HFFc6 (cell line): ENCODE results near the gene RGPD4. TPM values are rescaled to one million over a fixed set of nuclear protein-coding genes. Genes with fewer than 3 reads are reported as not detected.
"Not testable (repeated sequence)": the region's sequence is repeated elsewhere in the genome, so short reads cannot be mapped to it uniquely, and the experiment has no call there.

Source experiments
- DNase-seq: peaks from one replicate; pipeline ENCODE4 v3.0.0-alpha.2; 2018
- H3K27ac Mint-ChIP-seq: 2 replicates; pipeline ENCODE4 v1.8.0; 2020; ENCODE audit warnings: mild to moderate bottlenecking, mixed read lengths
- H3K27me3 Mint-ChIP-seq: 2 replicates; pipeline ENCODE4 v1.8.0; 2021; ENCODE audit warnings: mild to moderate bottlenecking, moderate library complexity, mixed read lengths; ENCODE audit not compliant: insufficient read depth
- H3K36me3 Mint-ChIP-seq: 2 replicates; pipeline ENCODE4 v1.8.0; 2021; ENCODE audit warnings: low read depth, mixed read lengths
- H3K4me1 Mint-ChIP-seq: 2 replicates; pipeline ENCODE4 v1.8.0; 2020; ENCODE audit warnings: low read depth, mixed read lengths
- H3K4me3 Mint-ChIP-seq: 2 replicates; pipeline ENCODE4 v1.8.0; 2020; ENCODE audit warnings: mild to moderate bottlenecking, moderate library complexity, mixed read lengths
- H3K9me3 Mint-ChIP-seq: 2 replicates; pipeline ENCODE4 v1.8.0; 2020; ENCODE audit warnings: mild to moderate bottlenecking, mixed read lengths
- total RNA-seq, 6 experiments: library from RNA; stranded (reverse); fragmentation: NEBNext Ultra II Directional; extraction: Animal tissue kit (Norgen Biotek cat#: 25700); gene quantifications; 2 replicates in 1 of 6; 3 replicates in 5 of 6; pipeline ENCODE4 v1.2.3, GENCODE V29; 2021
- TF ChIP-seq, protein P1 (sequence below): fragments of 200-600 bp; sonication (generic); IDR thresholded peaks from 2 replicates; pipeline ENCODE4 v1.5.0; 2021; ENCODE audit warnings: antibody characterized with exemption, mild to moderate bottlenecking

RGPD4 gene
- total RNA-seq, 6 experiments from 2014 or later = 0.09 TPM; not detected in 5

DNA sequence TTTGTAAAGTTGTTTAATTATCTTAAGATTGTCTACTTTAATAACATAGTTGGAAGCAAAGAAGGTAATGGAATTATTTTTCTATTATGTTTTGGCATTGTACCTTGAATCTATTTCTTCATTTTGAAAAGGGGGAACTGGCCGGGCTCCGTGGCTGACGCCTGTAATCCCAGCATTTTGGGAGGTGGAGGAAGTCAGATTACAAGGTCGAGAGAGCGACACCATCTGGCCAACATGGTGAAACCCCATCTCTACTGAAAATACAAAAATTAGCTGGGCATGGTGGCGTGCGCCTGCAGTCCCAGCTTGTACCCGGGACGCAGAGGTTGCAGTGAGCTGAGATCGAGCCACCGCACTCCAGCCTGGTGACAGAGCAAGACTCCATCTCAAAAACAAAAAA lies 6.9 kb downstream of the RGPD4 start:
- TF ChIP-seq, protein P1, sequence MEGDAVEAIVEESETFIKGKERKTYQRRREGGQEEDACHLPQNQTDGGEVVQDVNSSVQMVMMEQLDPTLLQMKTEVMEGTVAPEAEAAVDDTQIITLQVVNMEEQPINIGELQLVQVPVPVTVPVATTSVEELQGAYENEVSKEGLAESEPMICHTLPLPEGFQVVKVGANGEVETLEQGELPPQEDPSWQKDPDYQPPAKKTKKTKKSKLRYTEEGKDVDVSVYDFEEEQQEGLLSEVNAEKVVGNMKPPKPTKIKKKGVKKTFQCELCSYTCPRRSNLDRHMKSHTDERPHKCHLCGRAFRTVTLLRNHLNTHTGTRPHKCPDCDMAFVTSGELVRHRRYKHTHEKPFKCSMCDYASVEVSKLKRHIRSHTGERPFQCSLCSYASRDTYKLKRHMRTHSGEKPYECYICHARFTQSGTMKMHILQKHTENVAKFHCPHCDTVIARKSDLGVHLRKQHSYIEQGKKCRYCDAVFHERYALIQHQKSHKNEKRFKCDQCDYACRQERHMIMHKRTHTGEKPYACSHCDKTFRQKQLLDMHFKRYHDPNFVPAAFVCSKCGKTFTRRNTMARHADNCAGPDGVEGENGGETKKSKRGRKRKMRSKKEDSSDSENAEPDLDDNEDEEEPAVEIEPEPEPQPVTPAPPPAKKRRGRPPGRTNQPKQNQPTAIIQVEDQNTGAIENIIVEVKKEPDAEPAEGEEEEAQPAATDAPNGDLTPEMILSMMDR = peak; percentile 17; the same call in 1 of the 2 replicates
- not testable (repeated sequence) for H3K27me3 Mint-ChIP-seq, H3K4me3 Mint-ChIP-seq, H3K4me1 Mint-ChIP-seq, DNase-seq, H3K9me3 Mint-ChIP-seq, H3K27ac Mint-ChIP-seq, H3K36me3 Mint-ChIP-seq

DNA sequence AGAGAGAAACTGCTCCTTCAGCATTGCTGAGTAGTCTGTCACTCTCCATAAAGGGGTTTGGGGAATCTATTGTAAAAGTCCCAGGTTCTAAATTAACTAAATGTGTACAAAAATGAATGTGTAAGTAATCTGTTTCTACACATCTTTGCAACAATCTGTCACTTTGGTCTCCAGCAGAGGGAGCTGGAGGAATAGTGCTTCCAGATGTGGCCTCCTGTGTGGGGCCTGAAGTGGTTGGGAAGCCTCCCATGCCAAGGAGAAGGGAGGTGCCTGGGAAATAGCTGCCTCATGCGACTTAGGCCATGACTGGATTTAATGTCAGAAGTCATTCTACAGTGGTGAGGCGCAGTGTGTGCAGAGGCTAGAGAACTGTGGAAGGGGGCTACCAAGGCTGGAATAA lies 89.4 kb downstream of the RGPD4 start:
- H3K9me3 Mint-ChIP-seq, DNase-seq, H3K27ac Mint-ChIP-seq, H3K4me1 Mint-ChIP-seq, H3K27me3 Mint-ChIP-seq, H3K36me3 Mint-ChIP-seq, H3K4me3 Mint-ChIP-seq: not testable (repeated sequence)

DNA sequence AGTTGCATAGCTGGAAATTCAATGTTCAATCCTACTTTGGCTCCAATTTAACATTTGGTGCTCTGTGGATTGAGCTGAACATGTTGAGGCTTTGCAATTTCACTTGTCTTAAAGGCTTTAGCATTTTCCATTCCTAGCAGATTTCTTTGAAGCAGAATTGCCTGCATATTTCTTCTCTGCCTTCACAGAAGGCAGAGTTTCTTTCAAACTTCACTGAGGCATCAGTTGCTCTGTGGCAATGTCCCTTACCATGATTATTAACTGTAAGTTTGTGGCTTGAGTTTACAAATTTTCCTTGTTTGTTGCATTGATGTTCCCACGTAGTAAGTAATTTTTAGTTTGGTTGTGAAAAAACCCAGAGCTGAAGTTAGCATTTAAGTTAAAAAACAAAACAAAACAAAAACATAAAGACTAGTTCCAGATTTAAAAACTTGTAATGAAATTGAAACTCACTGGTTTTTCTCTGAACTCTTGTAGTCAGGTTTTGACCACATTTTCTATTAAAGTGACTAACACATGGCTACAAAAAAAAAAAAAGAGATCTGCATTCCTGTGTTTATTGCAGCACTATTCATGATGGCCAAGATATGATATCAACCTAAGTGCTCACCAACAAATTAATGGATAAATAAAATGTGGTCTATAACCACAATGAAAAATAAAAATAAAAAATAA lies 90.1 kb downstream of the RGPD4 start:
- DNase-seq, H3K4me3 Mint-ChIP-seq, H3K9me3 Mint-ChIP-seq, H3K27me3 Mint-ChIP-seq, H3K36me3 Mint-ChIP-seq, H3K27ac Mint-ChIP-seq, H3K4me1 Mint-ChIP-seq: not testable (repeated sequence)

DNA sequence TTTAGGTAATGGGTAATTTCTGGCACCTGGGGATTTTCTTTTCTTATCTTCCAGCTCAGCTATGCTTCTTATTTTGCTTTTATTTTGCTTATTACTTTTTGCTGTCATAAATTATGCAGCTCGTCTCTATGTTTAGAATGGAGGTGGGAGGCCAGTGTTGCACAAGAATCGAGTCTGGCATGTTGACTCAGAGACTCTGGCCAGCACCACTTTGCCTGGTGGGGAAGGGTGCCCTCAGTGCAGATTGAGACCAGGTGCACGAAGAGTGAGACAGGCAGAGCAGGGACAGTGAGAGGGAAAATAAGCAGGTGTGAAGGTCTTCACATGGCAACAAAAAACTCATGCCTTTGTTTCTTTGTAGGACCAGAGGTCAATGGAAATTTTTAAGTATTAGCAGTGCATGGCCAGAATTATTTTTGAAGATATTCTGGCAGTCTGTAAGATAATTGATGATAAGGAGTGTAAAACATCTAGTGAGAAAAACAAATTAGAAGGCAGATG lies 100.4 kb downstream of the RGPD4 start:
- H3K4me3 Mint-ChIP-seq = no peak overlapping the region
- no peaks in the 10 kb centered on the region for H3K4me1 Mint-ChIP-seq
- TF ChIP-seq, protein P1 = no peak
- H3K27me3 Mint-ChIP-seq = no peaks in the 10 kb centered on the region; the same call in 1 of the 2 replicates
- H3K36me3 Mint-ChIP-seq = no peaks in the 10 kb centered on the region
- H3K9me3 Mint-ChIP-seq = no peaks in the 10 kb centered on the region
- no peak for DNase-seq
- H3K27ac Mint-ChIP-seq = no peak overlapping the region

DNA sequence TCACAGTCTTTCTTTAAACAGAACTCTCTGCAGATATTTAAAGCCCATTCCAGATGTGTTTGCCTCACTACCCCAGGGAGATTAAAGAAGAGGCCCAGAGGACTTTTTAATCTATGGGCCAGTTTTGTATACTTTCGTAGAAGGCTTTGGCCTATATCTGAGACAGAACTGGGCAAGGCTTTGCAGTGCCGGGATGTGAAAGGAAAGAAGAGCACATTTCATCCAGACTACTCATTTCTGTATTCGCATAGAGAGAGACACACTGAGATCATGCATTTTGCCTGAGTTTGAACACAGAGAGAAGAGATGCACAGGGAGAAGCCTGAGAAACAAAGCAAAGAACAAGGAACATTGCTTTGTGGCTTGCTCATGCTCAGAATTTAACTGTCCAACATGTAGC lies 104.7 kb downstream of the RGPD4 start:
- no peak for DNase-seq
- TF ChIP-seq, protein P1 = no peak
- no peak overlapping the region for H3K27ac Mint-ChIP-seq
- H3K36me3 Mint-ChIP-seq = no peaks in the 10 kb centered on the region
- H3K27me3 Mint-ChIP-seq = peaks cover 2% of the 10 kb centered on the region; the same call in 1 of the 2 replicates
- H3K4me1 Mint-ChIP-seq = no peaks in the 10 kb centered on the region
- no peak overlapping the region for H3K4me3 Mint-ChIP-seq
- H3K9me3 Mint-ChIP-seq = no peaks in the 10 kb centered on the region

DNA sequence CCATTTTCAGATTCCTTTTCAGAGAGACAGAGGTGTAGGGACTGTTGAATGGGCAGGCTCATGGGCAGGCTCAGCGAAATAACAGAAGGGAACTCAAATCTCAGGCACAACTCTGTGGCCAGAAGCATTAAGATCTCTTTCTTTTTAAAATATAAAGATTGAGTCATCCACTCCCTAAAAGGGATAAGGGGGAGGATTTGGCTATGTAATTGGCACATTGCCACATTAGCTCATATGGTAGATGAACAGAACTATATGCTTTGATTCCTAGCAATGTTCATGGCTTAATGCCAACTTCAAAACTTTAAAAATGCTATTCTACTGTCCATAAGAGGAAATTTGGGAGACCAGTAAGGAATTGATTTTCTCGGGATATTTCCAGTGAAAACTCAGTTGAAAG lies 105.8 kb downstream of the RGPD4 start:
- Mint-ChIP-seq H3K27me3 (peaks cover 2% of the 10 kb centered on the region; the same call in 1 of the 2 replicates), H3K27ac (no peak overlapping the region), H3K4me1 (no peaks in the 10 kb centered on the region), H3K36me3 (no peaks in the 10 kb centered on the region), H3K4me3 (no peak overlapping the region), H3K9me3 (no peaks in the 10 kb centered on the region)
- TF ChIP-seq, protein P1 = no peak
- no peak for DNase-seq
